RWPE1 (cell line): ENCODE data around the gene P2RY1.
"Not testable (repeated sequence)": the region's sequence is repeated elsewhere in the genome, so short reads cannot be mapped to it uniquely, and the experiment has no call there.

Experiments
- CTCF ChIA-PET: fragments of 350-600 bp; sonication (Branson Sonifier 250); formaldehyde crosslinking; extraction: SDS; loops from one replicate; lab custom pipeline; 2021; lab: Yijun Ruan, JAX
- POLR2A ChIA-PET: fragments of 400-600 bp; formaldehyde crosslinking; extraction: SDS; loops from one replicate; lab custom pipeline; 2020; ENCODE audit warnings: antibody characterized with exemption; ENCODE audit not compliant: low non-redundant PET; lab: Yijun Ruan, JAX
- DNase-seq: peaks from one replicate; pipeline ENCODE4 v3.0.0; 2012; ENCODE audit warnings: low spot score
- H3K27ac ChIP-seq: fragments of 450-650 bp; 2 replicates; pipeline ENCODE4 v1.5.1; 2017
- TF ChIP-seq, protein P1 (sequence below): fragments of 450-650 bp; conservative IDR thresholded peaks from 2 replicates; pipeline ENCODE4 v1.5.1; 2017; ENCODE audit warnings: low read depth, mild to moderate bottlenecking

P2RY1 gene

DNA sequence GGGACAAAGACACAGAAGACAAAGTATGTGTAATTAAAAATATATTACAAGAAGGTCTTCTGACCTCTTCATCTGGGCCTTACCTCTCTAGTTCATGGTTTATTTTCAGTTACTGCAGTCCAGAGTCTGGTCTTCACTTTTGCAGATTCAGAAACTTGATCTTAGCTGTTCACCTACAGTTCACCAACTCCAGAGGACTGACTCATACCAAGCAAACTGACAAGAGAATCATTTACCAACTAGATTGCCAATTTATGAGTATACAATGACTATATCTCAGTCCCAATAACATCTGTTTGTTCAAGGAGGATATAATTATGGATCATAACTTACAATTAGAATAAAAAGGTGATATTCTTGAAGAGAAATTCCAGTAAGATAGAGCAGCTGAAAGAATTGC is 9.0 kb downstream of the P2RY1 start:
- TF ChIP-seq, protein P1, sequence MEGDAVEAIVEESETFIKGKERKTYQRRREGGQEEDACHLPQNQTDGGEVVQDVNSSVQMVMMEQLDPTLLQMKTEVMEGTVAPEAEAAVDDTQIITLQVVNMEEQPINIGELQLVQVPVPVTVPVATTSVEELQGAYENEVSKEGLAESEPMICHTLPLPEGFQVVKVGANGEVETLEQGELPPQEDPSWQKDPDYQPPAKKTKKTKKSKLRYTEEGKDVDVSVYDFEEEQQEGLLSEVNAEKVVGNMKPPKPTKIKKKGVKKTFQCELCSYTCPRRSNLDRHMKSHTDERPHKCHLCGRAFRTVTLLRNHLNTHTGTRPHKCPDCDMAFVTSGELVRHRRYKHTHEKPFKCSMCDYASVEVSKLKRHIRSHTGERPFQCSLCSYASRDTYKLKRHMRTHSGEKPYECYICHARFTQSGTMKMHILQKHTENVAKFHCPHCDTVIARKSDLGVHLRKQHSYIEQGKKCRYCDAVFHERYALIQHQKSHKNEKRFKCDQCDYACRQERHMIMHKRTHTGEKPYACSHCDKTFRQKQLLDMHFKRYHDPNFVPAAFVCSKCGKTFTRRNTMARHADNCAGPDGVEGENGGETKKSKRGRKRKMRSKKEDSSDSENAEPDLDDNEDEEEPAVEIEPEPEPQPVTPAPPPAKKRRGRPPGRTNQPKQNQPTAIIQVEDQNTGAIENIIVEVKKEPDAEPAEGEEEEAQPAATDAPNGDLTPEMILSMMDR, result no peak
- CTCF ChIA-PET, result interaction anchor here (0.7 kb wide), 1 partner anchor 13 kb away, joined by 3 read pairs; no protein-coding TSS in a partner anchor
- no peak overlapping the region for H3K27ac ChIP-seq
- POLR2A ChIA-PET, result no interaction called here
- DNase-seq, result no peak

DNA sequence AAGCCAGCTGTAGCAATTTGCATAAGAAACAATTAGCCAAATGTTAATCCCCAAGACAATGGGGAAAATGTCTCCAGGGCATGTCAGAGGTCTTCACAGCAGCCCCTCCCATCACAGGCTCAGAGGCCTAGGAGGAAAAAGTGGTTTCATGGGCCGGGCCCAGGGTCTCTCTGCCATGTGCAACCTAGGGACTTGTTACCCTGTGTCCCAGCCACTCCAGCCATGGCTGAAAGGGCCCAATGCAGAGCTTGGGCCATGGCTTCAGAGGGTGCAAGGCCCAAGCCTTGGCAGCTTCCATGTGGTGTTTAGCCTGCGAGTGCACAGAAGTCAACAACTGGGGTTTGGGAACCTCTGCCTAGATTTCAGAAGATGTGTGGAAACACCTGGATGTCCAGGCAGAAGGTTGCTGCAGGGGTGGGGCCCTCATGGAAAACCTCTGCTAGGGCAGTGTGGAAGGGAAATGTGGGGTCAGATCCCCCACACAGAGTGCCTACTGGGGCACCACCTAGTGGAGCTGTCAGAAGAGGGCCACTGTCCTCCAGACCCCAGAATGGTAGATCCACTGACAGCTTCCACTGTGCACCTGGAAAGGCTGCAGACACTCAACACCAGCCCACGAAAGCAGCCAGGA is 11.8 kb downstream of the P2RY1 start:
- H3K27ac ChIP-seq, DNase-seq, CTCF ChIA-PET, POLR2A ChIA-PET: not testable (repeated sequence)

DNA sequence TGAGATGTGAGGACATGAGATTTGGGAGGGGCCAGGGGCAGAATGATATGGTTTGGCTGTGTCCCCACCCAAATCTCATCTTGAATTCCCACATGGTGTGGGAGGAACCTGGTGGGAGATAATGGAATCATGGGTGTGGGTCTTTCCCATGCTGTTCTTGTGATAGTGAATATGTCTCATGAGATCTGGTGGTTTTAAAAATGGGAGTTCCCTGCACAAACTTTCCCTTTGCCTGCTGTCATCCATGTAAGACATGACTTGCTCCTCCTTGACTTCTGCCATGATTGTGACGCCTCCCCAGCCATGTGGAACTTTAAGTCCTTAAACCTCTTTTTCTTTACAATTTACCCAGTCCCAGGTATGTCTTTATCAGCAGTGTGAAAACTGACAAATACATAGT is 12.7 kb downstream of the P2RY1 start:
- CTCF ChIA-PET, DNase-seq, H3K27ac ChIP-seq, POLR2A ChIA-PET: not testable (repeated sequence)

DNA sequence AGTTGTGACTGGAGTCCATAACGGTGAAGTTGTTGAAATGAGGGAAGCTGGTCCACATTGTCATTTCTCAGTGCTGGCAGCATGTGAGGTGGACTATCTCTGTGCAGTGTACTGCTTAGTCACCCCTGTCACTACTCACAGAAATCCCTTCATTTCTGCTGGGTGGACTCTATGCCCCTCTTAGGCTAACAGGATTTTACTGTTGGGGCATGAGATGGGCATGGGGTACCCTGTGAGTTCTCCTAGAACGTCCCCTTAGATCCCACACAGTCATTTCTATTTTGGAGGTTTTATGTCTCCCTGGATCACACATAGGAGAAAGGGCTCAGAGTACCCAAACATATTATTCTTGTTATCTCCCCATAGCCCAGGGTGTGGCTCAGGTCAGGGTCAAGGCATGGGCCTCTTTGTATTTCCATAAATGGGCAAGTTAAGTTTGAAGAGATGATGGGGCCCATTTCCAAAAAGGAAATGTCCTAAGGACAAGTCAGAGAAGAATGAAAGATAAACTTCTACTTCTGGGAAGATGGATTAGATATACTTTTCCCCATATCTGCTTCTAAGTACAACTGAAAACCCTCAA is 15.2 kb downstream of the P2RY1 start:
- POLR2A ChIA-PET, result no interaction called here
- TF ChIP-seq, protein P1, result no peak
- DNase-seq, result no peak
- CTCF ChIA-PET, result no interaction called here
- no peak overlapping the region for H3K27ac ChIP-seq

DNA sequence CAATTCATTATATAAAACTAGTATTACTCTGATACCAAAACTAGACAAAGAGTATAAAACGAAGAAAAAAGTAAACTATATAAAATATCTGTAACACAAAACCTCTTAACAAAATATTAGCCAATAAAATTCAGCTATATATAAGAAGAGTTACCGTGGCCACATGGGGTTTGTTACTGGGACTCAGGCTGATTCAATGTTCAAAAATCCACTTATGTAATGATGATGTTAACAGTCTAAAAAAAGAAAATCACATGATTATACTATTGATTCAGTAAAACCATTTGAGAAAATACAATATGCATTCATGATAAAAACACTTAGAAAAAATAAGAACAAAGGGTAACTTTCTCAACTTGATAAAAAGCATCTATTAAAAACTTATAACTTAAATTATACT is 18.3 kb downstream of the P2RY1 start:
- TF ChIP-seq, protein P1, result no peak
- CTCF ChIA-PET, result interaction anchor here (0.7 kb wide), 1 partner anchor 1838 kb away, joined by 3 read pairs; no protein-coding TSS in a partner anchor
- POLR2A ChIA-PET, result no interaction called here
- DNase-seq, result no peak
- H3K27ac ChIP-seq, result no peak overlapping the region

DNA sequence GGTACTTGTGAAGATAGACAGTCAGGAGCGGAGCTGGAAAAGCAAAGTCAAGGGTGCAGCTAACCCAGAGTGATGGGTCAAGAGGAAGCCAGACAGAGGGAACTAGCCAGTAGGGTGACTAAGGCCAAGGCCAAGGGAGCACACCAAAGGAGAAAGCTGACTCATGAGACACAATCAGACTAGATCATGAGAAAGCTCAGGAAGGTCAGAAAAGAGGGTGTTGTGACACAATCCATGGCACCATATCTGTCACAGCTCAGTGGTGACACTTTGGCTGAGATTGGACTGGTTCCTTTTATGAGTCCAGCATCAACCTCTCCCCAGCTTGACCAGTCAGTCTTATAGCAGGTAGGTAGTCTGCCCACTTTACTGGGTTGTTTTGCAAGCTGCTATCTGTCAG is 22.2 kb downstream of the P2RY1 start:
- CTCF ChIA-PET, result no interaction called here
- DNase-seq, result no peak
- TF ChIP-seq, protein P1, result no peak
- H3K27ac ChIP-seq, result no peak overlapping the region
- POLR2A ChIA-PET, result no interaction called here

DNA sequence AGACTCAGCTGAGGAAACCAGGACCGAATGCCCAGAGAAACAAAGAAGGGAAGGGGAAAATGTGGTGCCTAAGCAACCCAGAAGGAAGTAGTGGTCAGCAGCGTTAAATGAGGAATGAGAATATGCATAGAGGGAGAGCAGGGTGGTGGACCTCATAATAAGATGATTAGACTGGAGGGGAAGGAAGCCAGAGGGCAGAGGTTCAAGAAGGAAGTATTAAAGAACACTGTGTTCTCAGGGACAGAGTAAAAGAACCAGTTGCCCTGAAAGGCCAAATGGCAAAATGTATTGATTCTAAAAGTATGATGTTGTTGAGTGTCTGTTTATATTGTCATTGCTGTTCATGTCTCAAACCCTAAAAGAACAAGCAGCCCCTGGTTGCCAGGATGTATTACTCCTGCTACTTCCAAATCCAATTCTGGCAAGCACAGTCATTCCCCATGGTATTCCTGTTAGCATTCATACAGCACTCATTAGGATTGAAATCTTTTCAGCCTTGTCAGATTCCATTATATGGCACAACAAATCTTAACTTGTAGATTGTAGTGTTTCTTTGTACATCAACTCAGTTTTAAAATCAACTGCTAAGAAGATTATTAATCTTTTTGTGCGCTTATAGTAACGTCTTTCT is 23.4 kb downstream of the P2RY1 start:
- TF ChIP-seq, protein P1, result no peak
- POLR2A ChIA-PET, result no interaction called here
- DNase-seq, result no peak
- no peak overlapping the region for H3K27ac ChIP-seq
- CTCF ChIA-PET, result no interaction called here
